SK-N-MC (cell line): ENCODE measurements around the gene TTC7B.

Experiments used
- EZH2 ChIP-seq: fragments of 200-600 bp; sonication (generic); IDR thresholded peaks from one replicate; pipeline ENCODE4 v1.6.1; 2017; ENCODE audit warnings: antibody characterized with exemption
- POLR2AphosphoS5 ChIP-seq: IDR thresholded peaks from 2 replicates; pipeline ENCODE4 v1.6.1; 2012; ENCODE audit warnings: mild to moderate bottlenecking, low read depth, low read length, borderline replicate concordance

- TF ChIP-seq EZH2: no peak
- TF ChIP-seq POLR2AphosphoS5: no peak
These were observed 160.4 kb downstream of the TTC7B start for GRCh38 chr14:90655829-90656228.
